Activated effector memory CD4-positive, alpha-beta T cell treated with Interleukin-2 at 50 U/mL for 16 hours (primary cell): ENCODE measurements around the gene NFIC.
A peak's percentile ranks its signal among the peaks of the same experiment; 100 is the strongest.
"Not testable (repeated sequence)": the region's sequence is repeated elsewhere in the genome, so short reads cannot be mapped to it uniquely, and the experiment has no call there.

Source experiments
- DNase-seq: peaks from one replicate; pipeline ENCODE4 v3.0.0-alpha.2; 2020

Gene NFIC

GRCh38 chr19:3431760-3432397 lies 65.5 kb downstream of the NFIC start:
- no peak for DNase-seq

- no peak for DNase-seq
Observed at GRCh38 chr19:3433313-3433712, 66.9 kb downstream of the NFIC start.

GRCh38 chr19:3433805-3434540 lies 67.6 kb downstream of the NFIC start:
- DNase-seq = no peak

- DNase-seq = peak; percentile 93
Observed at GRCh38 chr19:3434630-3435553, 68.5 kb downstream of the NFIC start.

- DNase-seq = peak; percentile 38
Observed at GRCh38 chr19:3440082-3440481, 73.7 kb downstream of the NFIC start.

GRCh38 chr19:3441089-3441985 lies 75.0 kb downstream of the NFIC start:
- no peak for DNase-seq

- DNase-seq = no peak
Observed at GRCh38 chr19:3441986-3442329, 75.6 kb downstream of the NFIC start.

- DNase-seq = no peak
Observed at GRCh38 chr19:3442487-3443071, 76.2 kb downstream of the NFIC start.

- DNase-seq = no peak
Observed at GRCh38 chr19:3443840-3444694, 77.7 kb downstream of the NFIC start.

- DNase-seq = no peak
Observed at GRCh38 chr19:3444695-3445234, 78.4 kb downstream of the NFIC start.

- not testable (repeated sequence) for DNase-seq
Observed at GRCh38 chr19:3446657-3447056, 80.3 kb downstream of the NFIC start.

GRCh38 chr19:3448616-3449334 lies 82.4 kb downstream of the NFIC start:
- no peak for DNase-seq

GRCh38 chr19:3450796-3451411 lies 84.5 kb downstream of the NFIC start:
- no peak for DNase-seq

- DNase-seq = no peak
Observed at GRCh38 chr19:3451451-3451866, 85.1 kb downstream of the NFIC start.

- DNase-seq = no peak
Observed at GRCh38 chr19:3452171-3452941, 86.0 kb downstream of the NFIC start.

GRCh38 chr19:3452942-3453214 lies 86.5 kb downstream of the NFIC start:
- not testable (repeated sequence) for DNase-seq

GRCh38 chr19:3453840-3454239 lies 87.5 kb downstream of the NFIC start:
- no peak for DNase-seq

- no peak for DNase-seq
Observed at GRCh38 chr19:3454656-3455392, 88.4 kb downstream of the NFIC start.
